ENCODE measurements around the gene ME2.
"Not testable (repeated sequence)": the region's sequence is repeated elsewhere in the genome, so short reads cannot be mapped to it uniquely, and the experiment has no call there.

The ME2 gene

GRCh38 chr18:50973367-50974126, 94.6 kb downstream of the ME2 start:
- peak; percentile 89 for DNase-seq (ENCODE audit: low spot score)

- DNase-seq (ENCODE audit: low spot score), result no peak
Measured at GRCh38 chr18:50977037-50977760, 98.3 kb downstream of the ME2 start.

- no peak for DNase-seq (ENCODE audit: low spot score)
Measured at GRCh38 chr18:50981381-50981780, 102.5 kb downstream of the ME2 start.

DNA sequence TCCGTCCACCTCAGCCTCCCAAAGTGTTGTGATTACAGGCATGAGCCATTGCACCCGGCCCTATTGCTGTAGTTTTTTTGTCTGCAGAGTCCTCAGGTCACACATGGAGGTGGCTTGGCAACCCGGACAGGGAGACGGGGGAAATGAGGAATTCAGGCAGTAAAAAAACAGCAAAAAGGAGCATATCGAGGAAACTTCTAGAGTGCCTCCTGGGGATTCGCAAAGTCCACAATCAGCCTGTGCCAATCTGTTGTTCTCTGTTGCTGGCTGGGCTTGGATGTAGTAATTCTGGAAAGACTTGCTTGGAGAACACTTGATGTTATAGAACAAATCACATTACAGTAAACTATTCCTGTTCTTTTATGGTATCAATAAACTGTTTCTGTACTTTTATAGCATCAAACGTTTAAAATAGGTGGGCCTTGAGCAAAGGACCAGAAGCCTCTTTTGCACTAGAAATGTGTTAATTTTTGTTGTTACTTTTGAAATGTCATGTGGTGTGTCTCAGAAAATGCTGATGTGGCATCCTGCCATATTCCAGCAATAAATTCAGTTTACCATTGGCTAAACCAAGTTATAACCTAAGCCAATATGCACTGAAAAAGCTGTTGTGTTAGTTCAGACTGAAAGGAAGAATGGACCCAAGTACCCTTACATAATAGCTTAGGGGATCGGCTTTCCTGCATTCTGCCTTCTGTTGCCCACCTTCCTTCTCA, 103.3 kb downstream of the ME2 start:
- DNase-seq (ENCODE audit: low spot score), result no peak

- DNase-seq (ENCODE audit: low spot score), result no peak
Measured at GRCh38 chr18:50982802-50983179, 103.9 kb downstream of the ME2 start.

DNA sequence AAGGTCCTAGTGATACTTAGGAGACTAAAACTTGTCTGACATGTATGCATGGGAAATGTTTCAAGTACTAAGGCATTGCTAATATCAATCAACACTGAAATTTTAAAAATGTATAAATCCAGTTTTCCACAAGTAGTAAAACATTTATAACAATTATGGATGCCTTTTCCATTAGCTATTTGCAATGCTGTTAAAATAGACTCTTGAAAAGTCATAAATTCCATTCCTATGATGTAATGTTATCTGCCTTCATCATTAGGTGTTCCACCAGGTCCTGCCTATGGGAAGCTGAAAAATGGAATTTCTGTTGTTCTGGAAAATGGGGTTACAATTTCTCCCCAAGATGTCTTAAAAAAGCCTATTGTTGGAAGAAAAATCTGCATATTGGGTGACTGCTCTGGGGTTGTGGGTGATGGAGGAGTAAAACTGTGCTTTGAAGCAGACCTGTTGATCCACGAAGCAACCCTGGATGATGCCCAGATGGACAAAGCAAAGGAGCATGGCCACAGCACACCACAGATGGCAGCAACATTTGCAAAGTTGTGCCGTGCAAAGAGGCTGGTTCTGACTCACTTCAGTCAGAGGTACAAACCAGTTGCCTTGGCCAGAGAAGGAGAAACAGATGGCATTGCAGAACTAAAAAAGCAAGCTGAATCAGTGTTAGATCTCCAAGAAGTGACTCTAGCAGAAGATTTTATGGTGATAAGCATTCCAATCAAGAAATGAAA, 107.6 kb downstream of the ME2 start:
- no peak for DNase-seq (ENCODE audit: low spot score)

- DNase-seq (ENCODE audit: low spot score), result no peak
Measured at GRCh38 chr18:50987261-50987660, 108.3 kb downstream of the ME2 start.

DNA sequence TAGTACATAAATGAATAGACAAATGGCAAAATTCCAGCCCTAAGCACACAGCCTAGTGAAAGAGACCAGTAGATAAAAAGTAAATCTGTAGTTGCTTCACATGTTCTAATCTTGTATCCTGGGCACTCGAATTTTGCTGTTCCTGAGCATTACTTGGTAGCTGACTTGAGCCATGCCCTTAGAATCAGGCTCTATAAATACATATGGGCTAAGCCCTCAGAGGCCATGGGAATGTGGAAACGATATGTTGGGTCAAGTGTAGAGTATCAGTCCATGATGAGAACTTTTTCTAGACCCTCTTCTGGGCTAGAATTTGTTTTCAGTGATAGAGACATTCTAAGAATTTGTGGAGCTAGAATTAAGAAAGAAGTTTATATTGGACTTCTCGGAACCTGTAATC, 110.8 kb downstream of the ME2 start:
- no peak for DNase-seq (ENCODE audit: low spot score)

- DNase-seq (ENCODE audit: low spot score), result no peak
Measured at GRCh38 chr18:50992351-50992762, 113.4 kb downstream of the ME2 start.

GRCh38 chr18:50994031-50994430, 115.1 kb downstream of the ME2 start:
- no peak for DNase-seq (ENCODE audit: low spot score)

DNA sequence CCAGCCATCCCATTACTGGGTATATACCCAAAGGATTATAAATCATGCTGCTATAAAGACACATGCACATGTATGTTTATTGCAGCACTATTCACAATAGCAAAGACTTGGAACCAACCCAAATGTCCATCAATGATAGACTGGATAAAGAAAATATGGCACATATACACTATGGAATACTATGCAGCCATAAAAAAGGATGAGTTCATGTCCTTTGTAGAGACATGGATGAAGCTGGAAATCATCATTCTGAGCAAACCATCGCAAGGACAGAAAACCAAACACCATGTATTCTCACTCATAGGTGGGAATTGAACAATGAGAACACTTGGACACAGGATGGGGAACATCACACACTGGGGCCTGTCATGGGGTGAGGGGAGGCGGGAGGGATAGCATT, 124.3 kb downstream of the ME2 start:
- not testable (repeated sequence) for DNase-seq (ENCODE audit: low spot score)

Data from RKO (cell line).